Measurements from ENCODE around the gene TENT4A.

Gene TENT4A

DNA sequence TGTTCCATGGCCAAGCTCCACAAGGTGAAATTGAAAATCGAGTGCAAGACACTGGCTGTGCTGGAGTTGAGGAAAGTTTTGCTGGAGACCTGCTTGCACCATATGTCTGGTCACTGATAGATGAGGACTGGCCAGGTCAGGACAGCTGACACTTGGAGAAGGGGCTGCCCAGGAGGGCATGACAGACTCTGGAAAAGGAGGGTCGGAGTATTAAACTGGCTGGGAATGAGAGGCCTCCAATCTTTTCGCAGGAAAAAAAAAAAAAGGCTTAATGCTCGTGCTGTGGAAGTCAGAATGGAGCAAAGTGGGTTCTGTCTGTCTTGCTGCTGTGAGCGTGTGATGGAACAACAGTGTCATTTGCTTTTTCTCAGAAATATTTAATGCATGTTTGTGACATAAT, 5.5 kb downstream of the TENT4A start:
- no peak for DNase-seq

DNA sequence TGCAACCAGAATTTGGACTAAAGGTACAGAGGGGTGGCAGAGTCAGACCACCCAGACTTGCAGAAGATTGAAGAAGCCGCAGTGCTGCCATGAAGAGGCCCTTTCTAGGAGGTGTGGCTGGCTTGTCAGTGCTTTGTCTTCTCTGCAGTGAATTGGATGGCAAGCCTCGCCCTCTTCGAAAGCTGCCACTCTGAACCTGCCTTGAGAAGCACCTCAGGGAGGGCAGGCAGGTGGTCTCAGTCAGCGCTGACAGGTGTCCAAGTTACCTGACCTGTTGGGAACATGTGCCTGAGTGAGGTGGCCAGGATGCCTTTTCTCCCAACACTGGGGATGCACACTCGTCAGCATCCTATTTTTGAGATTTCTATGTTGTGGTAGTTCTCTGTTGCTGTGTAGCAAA, 6.2 kb downstream of the TENT4A start:
- DNase-seq, result no peak

GRCh38 chr5:6719896-6720560, 6.8 kb downstream of the TENT4A start:
- DNase-seq, result no peak

- no peak for DNase-seq
Observed at GRCh38 chr5:6720561-6720921, 7.3 kb downstream of the TENT4A start.

GRCh38 chr5:6721442-6721841, 8.2 kb downstream of the TENT4A start:
- no peak for DNase-seq

GRCh38 chr5:6722015-6722414, 8.8 kb downstream of the TENT4A start:
- no peak for DNase-seq

DNA sequence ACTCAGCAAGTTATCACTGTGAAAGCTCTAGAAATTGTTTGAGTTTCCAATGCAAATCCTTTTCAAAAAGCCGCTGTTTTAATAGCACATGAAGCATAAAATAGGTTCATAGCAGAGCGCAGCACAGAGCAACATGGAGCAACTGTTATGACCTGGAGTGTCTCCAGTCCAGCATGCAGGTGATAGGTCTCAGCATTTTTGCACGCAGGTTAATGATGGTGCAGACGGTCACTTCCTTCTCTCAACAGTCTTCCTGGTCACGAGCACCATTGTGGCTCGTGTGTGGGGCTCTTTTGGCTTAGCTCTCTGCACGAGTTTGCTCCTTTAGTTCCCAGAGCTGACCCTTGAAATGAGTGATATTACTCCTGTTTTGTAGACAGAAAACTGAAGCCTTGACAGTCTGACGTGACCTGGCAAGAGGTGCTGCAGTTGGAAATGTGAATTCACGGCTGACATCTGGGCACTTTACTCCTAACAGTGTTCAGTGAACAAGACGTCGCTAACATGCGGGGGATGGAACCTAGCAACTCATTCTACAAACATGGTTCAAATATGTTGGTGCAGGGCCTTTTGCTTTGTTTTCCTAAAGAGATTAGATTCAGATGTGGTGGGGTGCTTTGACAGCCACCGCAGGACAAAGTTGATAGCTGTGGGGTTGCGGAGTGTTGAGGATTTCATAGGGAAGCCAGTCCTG, 10.0 kb downstream of the TENT4A start:
- no peak for DNase-seq

- DNase-seq, result no peak
Observed at GRCh38 chr5:6723816-6724300, 10.6 kb downstream of the TENT4A start.

- DNase-seq, result no peak
Observed at GRCh38 chr5:6724321-6724929, 11.2 kb downstream of the TENT4A start.

DNA sequence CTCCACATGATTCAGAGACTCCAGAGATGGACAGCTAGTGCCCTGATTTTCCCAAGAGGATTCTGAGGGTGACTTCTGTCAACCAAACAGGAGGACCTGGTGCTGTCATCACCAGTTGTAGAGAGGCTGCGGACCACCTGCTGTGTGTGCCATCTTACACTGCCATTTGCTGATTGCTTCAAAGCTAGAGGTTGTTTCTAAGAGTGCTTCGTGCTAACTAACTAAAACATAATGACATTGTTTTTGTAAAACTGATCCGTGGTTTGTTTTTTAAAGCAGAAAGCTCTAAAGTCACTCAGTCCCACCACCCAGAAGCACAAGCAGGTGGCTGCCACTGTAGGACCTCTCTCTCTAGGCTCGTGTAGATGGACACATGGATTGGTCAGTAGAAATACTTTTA, 12.2 kb downstream of the TENT4A start:
- no peak for DNase-seq

DNA sequence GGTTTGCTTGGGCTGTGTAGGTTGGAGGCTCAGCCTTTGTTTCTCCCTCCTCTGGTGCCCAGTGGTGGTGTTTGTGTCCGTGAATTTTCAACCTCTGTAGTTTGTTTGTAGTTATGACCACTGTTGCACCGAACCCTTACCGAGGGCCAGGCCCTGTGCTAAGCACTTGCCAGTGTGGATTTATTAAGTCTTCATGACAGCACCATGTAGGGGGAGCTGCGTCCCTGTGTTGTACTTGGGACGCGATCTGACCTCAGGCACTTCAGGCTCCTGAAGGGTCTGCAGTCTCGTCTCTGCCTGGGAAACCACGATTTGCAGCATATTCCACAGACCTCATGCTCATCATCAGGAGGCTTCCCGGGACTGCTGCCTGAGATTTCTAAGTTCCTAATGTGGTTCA, 12.8 kb downstream of the TENT4A start:
- no peak for DNase-seq

DNA sequence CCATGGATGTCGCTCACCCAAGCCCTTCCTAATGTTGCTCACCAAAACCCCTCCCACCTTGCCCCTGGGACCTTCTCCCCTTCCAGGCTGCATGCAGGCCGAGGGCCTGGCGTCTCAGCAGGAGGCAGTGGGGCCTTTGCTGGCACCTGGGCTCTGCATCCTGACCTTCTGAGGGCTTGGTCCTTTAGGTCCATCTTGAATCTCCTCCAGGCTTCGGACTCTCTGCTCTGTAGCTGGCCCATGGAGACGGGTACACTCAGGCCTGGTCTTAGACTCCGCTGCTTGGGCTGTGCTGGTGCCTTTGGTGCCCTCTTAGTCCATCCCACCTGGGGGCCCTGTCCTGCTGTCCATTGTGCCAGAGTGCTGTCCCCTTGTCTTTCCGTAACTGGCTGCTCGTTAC, 14.0 kb downstream of the TENT4A start:
- DNase-seq, result no peak

DNA sequence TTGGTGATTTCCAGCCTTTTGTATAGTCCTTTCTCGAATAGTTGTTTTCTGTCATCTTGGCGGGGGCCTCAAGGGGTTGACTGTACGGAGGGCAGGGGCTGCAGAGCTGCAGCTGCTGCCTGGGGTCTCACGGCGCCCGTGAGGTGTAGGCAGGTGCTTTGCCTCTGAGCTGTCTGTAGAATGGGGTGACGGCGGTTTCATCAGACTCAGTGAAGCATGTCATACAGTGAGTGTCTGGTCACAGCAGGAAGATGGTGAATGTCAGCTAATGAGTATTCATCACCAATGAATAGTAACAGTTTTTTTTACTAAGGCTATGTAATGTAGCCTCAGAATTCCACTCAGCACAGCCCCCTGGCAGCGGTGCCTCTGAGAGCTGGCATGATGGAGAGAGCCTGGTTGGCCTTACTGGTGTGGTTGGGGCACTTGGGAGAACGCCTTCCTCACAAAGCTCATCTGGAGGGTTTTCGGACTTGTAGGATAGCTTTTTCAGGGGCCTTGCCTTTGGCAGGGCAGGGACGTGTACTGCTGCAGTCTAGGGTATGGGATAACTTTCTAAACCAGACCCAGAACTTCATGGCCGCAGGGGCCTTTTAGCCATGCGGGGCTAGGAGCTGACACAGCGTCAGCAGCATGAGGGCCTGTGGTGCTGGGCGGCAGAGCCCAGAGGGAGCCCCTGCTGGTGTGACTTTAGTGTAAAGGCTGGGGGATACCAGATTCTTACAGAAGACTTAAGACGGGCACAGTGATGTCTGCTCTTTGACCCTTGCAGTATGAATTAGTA, 15.0 kb downstream of the TENT4A start:
- no peak for DNase-seq

- no peak for DNase-seq
Observed at GRCh38 chr5:6728795-6729183, 15.6 kb downstream of the TENT4A start.

DNA sequence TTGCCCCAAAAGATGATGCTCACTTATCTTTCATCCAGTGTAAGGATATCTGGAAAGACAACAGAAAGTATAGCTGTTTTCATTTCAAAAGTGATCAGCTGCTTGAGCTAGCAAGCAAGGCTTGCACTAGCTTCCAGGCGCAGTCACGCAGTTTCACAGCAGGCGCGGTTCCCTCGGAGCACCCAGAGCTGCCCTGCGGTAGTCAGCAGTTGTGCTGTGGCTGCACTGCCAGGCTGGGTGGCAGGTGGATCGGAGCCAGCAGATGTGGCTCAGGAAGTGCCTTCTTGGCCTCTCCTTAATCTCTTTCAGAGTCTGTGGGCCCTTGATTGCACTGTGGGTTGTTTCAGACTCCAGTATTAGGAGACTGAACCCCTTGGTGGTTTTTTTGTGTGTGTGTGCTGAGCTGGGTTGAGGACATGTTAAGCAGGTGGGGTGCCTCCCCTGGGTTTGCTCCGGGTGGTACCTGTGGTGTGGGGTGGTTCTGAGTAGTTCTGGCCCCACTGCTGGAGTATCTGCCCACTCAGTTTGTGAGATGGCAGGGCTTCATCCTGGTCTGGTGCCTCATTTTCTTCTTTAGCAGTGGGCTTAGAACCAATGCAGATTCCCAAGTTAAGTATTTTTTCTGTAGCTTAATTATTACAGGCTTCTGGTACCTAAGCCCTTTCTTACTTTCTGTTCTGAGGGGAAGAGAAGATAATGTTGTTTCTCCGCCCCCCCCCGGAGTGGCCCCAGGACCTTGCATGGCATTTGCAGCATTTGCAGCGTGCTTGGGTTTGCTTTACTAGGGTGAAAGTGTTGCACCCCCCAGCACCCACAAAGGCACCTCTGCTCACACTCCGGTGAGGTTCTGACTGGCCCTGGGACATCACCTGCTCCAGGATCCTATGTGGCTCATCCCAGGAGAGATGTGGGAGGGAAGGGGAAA, 16.4 kb downstream of the TENT4A start:
- no peak for DNase-seq

- no peak for DNase-seq
Observed at GRCh38 chr5:6730407-6730806, 17.2 kb downstream of the TENT4A start.

DNA sequence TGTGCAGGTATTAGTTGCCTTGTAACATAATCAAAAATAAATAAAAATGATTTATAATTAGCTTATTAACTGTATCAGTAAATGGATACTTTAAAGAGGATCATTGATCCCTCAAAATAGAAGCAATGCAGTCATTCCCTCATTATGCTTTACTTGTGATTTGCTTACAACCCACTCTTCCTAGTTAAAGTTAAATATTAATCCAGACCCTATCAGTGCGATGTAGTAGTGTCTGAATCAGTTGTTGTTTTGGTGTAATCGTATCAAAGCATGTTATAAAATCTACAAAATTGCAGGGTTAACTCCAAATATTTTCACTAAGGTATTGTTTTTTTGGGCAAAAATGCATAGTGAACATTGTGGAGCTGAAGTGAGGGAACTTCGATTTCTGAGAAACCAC, 17.6 kb downstream of the TENT4A start:
- DNase-seq, result no peak

DNA sequence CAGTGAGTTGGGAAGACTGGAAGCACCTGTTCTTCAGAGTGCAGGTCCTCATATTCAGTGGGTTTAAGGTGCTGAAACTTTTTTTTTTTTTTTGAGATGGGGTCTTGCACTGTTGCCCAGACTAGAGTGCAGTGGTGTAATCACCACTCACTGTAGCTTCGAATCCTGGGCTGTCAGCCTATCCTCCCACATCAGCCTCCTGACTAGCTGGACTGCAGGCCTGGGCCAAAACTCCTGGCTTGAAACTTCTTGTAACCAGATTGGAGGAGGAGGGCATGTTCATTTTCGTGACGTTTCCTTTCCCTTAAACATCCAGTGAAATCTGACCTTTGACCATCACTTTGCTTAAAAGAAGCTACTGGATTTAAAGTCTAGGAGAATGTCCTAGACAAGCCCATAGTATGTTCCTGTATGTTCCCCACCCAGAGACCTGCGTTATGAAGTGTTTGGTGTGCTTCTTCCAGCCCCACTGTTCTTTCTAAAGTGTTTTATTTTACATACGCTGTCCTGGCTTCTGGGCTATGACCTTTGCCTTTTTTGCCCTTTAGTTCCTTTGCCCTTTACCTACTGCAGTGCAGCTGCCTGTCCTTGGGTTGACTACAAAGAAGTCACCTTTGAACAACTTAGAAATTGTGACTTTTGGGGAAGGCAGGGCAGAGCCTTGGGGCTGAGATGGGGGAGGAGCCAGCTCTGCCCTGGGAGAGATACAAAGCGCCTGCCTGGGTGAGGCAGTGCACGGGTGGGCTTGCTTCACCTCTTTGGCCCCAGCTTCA, 18.4 kb downstream of the TENT4A start:
- no peak for DNase-seq

DNA sequence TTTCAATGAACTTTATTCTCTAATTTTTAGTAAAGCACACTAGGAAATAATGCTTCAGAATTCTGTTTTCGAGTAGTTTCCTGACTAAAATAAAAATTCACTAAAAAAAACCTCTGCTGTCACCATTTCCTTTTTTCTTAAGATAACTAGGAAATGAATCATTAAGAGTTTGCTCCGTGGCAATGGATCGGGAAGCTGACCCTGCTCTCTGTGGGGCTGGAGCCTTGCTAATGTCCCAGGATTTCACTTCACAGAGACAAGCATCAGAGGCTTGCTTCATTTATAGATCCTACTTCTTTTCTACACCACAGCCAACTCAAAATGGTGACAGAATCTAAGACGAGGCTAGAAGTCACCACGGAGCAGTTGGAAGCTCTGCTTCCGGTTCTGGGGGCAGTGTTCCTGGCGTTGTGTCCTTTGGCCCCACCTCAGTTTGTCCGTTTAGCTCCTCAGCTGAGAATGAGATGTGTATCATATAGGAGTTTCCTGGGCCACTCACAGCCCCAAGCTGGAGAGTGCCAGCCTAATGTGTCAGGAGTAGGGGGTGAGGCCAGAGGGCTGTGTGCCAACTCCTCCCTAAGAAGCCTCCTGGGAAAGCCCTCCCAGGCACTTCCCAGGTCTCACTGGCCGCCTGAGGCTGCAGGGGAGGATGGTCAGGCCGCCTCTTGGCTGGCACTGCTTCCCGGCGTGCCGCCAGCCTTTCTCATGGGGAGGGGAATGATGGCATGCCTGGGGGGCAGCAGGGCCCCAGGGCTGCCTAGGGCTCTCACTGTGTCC, 19.6 kb downstream of the TENT4A start:
- DNase-seq, result no peak

- no peak for DNase-seq
Observed at GRCh38 chr5:6733411-6734242, 20.4 kb downstream of the TENT4A start.
